Sigmoid colon (tissue), 4 donors: ENCODE data around the gene ADAMTS17.

Experiments
- CTCF ChIP-seq, 4 experiments: fragments of 450-650 bp in 3 of 4; fragments of 200-600 bp in 1 of 4; IDR thresholded peaks; one replicate each; pipeline ENCODE4 v1.5.1; 2016 to 2019; ENCODE audit warnings: antibody characterized with exemption in 4 of 4, mild to moderate bottlenecking in 3 of 4, moderate library complexity in 2 of 4
- EP300 ChIP-seq, 4 donors: sonication (generic); formaldehyde crosslinking; IDR thresholded peaks; one replicate each; pipeline ENCODE4 v1.6.1; 2017; ENCODE audit warnings: antibody characterized with exemption in 4 of 4
- POLR2A ChIP-seq, 2 donors: fragments of 450-650 bp; IDR thresholded peaks; one replicate each; pipeline ENCODE4 v1.6.1; 2016; ENCODE audit warnings: antibody characterized with exemption in 2 of 2, mild to moderate bottlenecking in 2 of 2, moderate library complexity in 2 of 2
- POLR2AphosphoS5 ChIP-seq, 4 donors: sonication (generic); formaldehyde crosslinking; IDR thresholded peaks; one replicate each; pipeline ENCODE4 v1.6.1; 2017; ENCODE audit warnings: antibody characterized with exemption in 4 of 4

- TF ChIP-seq EP300 (IDR thresholded peaks at IDR 0.05) (no peak), CTCF (IDR thresholded peaks at IDR 0.05) (no peak), POLR2A (IDR thresholded peaks at IDR 0.05) (no peak), POLR2AphosphoS5 (IDR thresholded peaks at IDR 0.05) (no peak)
Measured at GRCh38 chr15:100297812-100298211, 44.0 kb downstream of the ADAMTS17 start.
